Measurements from ENCODE around the gene FARP2. TPM values are rescaled to one million over a fixed set of nuclear protein-coding genes. Genes with fewer than 3 reads are reported as not detected.
A peak's percentile ranks its signal among the peaks of the same experiment; 100 is the strongest.

Gene FARP2
- total RNA-seq, 1 donor: 41.3 TPM

GRCh38 chr2:241534293-241534692 is 178.2 kb downstream of the FARP2 start:
- TF ChIP-seq CTCF (IDR thresholded peaks at IDR 0.05; ENCODE audit: extremely low read depth, low read depth, low read length): no peak
- Histone ChIP-seq H2AFZ (ENCODE audit: low read length) (no peak overlapping the region), H3K27ac (ENCODE audit: low read depth, low read length) (no peak overlapping the region), H3K79me2 (ENCODE audit: insufficient read depth, low read length) (no peaks in the 10 kb centered on the region), H3K36me3 (ENCODE audit: insufficient read depth, low read length) (no peaks in the 10 kb centered on the region), H3K4me2 (ENCODE audit: insufficient read depth, low read length) (no peak overlapping the region), H3K4me3 (ENCODE audit: insufficient read depth, low read length) (no peak overlapping the region), H4K20me1 (ENCODE audit: insufficient read depth, low read length) (no peaks in the 10 kb centered on the region), H3K9me3 (ENCODE audit: low read depth, low read length) (no peaks in the 10 kb centered on the region), H3K4me1 (ENCODE audit: insufficient read depth, low read length) (no peaks in the 10 kb centered on the region), H3K27me3 (ENCODE audit: insufficient read depth, low read length) (peaks cover 7% of the 10 kb centered on the region)
- DNase-seq (ENCODE audit: insufficient read length, low spot score, missing footprints): no peak

- Histone ChIP-seq H3K27ac (ENCODE audit: low read depth, low read length) (no peak overlapping the region), H3K27me3 (ENCODE audit: insufficient read depth, low read length) (peaks cover 7% of the 10 kb centered on the region), H3K4me2 (ENCODE audit: insufficient read depth, low read length) (no peak overlapping the region), H3K4me3 (ENCODE audit: insufficient read depth, low read length) (no peak overlapping the region), H3K79me2 (ENCODE audit: insufficient read depth, low read length) (no peaks in the 10 kb centered on the region), H3K4me1 (ENCODE audit: insufficient read depth, low read length) (no peaks in the 10 kb centered on the region), H4K20me1 (ENCODE audit: insufficient read depth, low read length) (no peaks in the 10 kb centered on the region), H3K9me3 (ENCODE audit: low read depth, low read length) (no peaks in the 10 kb centered on the region), H3K36me3 (ENCODE audit: insufficient read depth, low read length) (no peaks in the 10 kb centered on the region), H2AFZ (ENCODE audit: low read length) (no peak overlapping the region)
- peak; percentile 78 for DNase-seq (ENCODE audit: insufficient read length, low spot score, missing footprints)
- TF ChIP-seq CTCF (IDR thresholded peaks at IDR 0.05; ENCODE audit: extremely low read depth, low read depth, low read length): no peak
These were observed 178.8 kb downstream of the FARP2 start for GRCh38 chr2:241534701-241535375.

GRCh38 chr2:241535871-241536655 is 180.0 kb downstream of the FARP2 start:
- H3K4me3 ChIP-seq (ENCODE audit: insufficient read depth, low read length): no peak overlapping the region

More at GRCh38 chr2:241535871-241536655, 180.0 kb downstream of the FARP2 start:
- Histone ChIP-seq H3K27ac (ENCODE audit: low read depth, low read length) (no peak overlapping the region), H3K79me2 (ENCODE audit: insufficient read depth, low read length) (no peaks in the 10 kb centered on the region), H4K20me1 (ENCODE audit: insufficient read depth, low read length) (no peaks in the 10 kb centered on the region), H3K36me3 (ENCODE audit: insufficient read depth, low read length) (no peaks in the 10 kb centered on the region), H2AFZ (ENCODE audit: low read length) (no peak overlapping the region), H3K9me3 (ENCODE audit: low read depth, low read length) (no peaks in the 10 kb centered on the region), H3K4me2 (ENCODE audit: insufficient read depth, low read length) (no peak overlapping the region), H3K4me1 (ENCODE audit: insufficient read depth, low read length) (peaks cover 3% of the 10 kb centered on the region), H3K27me3 (ENCODE audit: insufficient read depth, low read length) (peaks cover 1% of the 10 kb centered on the region)
- peak; percentile 66 for DNase-seq (ENCODE audit: insufficient read length, low spot score, missing footprints)
- no peak for TF ChIP-seq CTCF (IDR thresholded peaks at IDR 0.05; ENCODE audit: extremely low read depth, low read depth, low read length)
